Measurements from ENCODE around the gene SUGCT.

- no peak for TF ChIP-seq POLR2A (IDR thresholded peaks at IDR 0.05; ENCODE audit: low read depth, low read length)
- TF ChIP-seq POLR2AphosphoS5 (IDR thresholded peaks at IDR 0.05; ENCODE audit: low read depth, low read length) = no peak
- TF ChIP-seq POU2F2 (IDR thresholded peaks at IDR 0.05; ENCODE audit: low read depth, low read length) = no peak
- TF ChIP-seq SPI1 (IDR thresholded peaks at IDR 0.05; ENCODE audit: low read depth, low read length) = no peak
- no peak for TF ChIP-seq TAF1 (IDR thresholded peaks at IDR 0.05; ENCODE audit: low read depth, low read length)
Measured at GRCh38 chr7:40757109-40757508, 622.3 kb downstream of the SUGCT start.
